HG03571 (cell line): ENCODE measurements around the gene CHRNA3.

Experiments used
- ATAC-seq: cut with Tn5 transposase; IDR thresholded peaks from one replicate; pipeline ENCODE4 v1.9.1; 2021; ENCODE audit not compliant: unreplicated experiment

Gene CHRNA3

DNA sequence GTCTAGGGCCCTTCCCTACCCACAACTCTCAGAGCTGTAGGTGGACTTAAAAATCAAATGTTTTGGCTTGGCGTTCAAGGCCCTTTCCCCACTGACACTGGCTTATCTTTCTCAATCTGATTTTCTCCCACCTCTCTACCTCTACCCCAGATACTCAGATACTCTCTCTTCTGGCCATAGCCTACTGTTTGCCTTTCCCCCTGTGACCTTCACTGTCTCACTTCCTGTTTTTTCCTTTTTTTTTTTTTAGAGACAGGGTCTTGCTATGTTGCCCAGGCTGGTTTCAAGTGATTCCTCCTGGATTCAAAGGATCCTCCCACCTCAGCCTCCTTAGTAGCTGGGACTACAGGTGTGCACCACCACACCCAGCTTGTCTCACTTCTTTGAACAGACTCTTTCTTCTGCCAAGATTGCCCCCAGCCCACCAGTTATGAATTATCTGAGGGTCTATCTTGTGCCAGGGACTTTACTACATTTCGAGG, 15.6 kb upstream of the CHRNA3 start:
- ATAC-seq = no peak

DNA sequence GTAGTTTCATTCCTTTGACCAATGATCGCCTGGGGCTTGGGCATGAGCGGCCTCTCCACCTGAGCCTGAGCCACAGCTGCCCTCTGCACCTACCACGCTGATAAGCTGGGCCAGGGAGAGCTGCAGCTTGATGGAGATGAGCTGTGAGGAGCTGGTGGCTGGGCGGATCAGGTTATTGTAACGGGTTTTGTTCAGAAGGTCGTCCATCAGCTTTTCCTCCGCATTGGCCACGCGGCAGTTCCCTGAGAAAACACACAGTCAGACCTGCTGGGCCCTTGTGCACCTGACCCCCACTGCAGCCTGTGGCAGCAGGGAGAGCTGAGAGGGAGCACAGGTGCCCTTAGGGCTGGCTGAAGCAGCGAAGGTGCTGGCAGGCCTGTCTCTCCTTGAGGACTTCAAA, 14.6 kb upstream of the CHRNA3 start:
- ATAC-seq = no peak

DNA sequence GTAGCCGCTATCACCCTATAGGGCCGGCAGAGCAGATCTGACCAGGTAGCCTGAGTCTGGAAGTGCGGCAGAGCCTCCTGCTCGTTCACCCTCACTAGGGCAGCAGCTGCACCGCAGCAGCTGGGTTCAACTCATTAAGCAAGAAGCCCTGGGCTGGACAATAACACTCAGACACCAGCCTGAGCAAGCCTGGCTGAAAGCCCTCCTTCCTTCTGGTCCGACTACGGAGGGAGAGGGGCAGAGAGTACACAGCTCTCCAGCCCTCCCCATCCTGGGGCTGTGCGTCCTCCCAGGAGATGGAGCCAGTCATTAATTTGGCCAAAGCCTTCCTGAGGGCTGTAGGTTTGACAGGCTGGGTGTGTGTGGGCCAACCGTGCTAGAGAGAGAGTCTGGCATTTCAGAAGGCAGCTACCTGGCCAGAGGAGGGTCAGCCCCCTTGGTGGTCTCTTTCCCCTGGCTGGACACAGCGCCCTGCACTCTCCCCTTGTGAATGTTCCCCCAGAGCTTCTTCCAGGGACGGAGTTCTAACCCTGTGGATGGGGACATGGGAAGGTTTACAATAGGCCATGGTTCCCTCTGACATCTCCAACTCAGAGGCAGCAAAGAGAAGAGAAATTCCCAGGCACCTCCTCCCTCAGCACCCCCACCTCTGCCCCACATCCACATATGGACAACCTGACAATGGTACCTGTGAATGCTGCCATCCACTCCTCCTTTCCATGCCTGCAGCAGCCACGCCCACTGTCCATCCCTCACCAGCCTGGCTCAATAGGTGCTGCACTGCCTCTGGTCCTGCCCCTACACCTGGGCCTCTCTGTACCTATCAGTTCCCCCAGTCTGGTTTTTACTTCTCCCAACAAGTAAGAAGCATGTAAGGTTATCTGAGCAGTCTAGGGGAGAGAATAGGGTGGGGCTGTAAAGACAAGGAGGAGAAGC, 13.7 kb upstream of the CHRNA3 start:
- no peak for ATAC-seq

DNA sequence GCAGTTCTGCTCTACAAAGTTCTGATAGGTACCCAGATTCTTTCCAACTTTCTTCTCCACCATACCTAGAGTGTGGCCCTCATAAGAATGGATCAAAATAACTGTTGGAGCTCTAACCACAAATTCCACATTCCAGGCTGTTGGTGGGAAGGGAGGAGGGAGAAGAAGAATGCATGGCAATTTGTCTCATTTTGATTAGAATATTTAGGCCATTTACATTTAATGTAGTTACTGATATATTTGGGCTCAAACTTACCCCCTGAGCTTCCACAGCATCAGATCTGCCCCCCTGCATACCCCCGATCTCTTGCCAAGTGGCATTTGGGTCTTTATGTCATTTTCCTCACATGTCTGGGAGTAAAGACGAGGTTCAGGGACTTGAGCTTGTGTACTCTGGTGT, 12.6 kb upstream of the CHRNA3 start:
- no peak for ATAC-seq

DNA sequence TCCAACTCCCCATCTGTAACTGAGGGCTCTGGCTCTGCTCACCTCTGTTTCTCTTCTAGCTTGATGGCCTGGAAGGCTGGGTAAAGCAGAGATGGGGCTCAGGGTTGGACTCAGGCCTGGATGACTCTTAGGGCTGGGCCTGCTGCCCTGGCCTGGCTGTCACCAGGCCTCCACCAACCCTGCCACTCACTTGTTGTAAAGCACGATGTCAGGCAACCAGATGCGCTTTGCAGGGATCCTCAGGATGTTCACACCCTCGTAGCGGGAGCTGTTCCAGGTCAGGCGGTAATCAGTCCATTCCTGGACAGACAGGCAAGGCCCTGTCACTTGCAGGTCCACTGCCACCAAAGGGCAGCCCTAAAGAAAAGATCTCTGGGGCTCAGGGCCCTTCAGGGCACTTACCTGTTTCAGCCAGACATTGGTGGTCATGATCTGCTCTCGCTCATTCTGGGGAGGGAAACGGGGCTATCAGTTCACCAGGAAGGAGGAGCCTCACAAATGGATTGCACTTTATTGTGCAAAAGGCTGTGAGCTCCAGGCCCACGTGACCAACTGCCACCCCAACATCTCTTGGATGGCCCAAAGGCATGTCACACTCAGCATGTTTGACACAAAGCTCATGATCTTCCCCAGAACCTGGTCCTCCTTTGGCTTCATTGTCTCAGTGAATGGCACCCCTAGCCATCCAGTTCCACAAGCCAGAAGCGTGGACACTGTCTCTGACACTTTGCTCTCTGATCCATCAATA, 10.3 kb upstream of the CHRNA3 start:
- ATAC-seq = no peak

DNA sequence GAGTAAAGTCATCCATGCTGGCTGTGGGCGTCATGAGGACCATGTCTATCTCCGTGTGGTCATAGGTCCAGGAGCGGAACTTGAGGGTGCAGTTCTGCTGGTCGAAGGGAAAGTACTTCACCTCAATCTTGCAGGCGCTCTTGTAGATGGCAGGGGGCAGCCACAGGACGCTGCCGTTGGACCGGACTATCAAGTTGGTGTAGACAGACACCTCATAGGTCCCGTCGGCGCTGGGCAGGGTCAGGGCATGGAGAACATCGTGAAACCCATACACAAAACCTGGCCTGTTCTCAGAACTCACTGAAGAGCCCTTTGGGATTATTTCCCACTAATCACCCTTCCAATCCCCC, 8.9 kb upstream of the CHRNA3 start:
- no peak for ATAC-seq

DNA sequence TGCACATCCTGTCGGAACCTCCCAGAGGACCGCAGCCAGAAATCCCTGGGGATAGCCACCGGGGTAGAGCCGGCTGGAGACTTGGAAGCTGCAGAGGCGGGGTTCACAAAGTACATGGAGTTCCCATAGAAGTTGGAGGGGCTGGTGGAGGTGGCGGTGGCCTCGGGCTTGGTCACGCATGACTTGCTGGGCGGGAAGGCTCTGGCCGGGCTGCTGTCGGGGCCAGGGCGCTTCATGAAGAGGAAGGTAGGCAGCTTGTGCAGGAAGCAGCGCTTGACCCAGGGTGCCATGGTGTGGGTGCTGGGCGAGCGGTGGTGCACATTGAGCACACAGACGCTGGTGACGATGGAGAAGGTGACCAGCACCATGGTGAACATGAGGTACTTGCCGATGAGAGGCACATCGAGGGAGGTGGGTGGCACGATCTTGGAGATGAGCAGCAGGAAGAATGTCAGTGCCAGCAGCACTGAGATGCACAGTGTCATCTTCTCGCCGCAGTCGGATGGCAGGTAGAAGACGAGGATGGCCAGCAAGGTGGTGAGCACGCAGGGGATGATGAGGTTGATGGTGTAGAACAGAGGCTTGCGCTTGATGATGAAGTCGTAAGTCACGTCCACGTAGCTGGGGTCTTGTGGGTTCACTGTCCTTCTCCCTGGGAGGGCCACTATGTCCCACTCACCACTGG, 8.4 kb upstream of the CHRNA3 start:
- no peak for ATAC-seq

DNA sequence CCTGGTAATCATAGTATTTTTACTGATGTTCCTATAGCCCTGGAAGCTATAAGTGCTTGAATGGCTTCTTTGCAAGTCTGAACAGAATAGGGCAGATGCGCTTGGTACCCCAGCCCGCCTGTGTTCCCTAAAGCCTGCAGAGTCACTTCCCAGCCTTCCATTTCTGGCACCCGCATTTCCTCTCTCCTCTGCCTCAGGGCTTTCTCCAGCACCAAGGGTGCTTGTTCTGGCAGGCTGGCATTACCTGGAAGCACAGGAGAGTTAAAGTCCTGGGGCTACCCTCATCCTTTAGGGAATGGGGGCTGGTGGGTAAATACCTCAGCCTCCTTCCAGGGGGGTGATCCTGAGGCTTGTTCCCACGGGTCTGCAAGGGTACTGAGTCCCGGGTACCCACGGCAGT, 7.4 kb upstream of the CHRNA3 start:
- no peak for ATAC-seq

DNA sequence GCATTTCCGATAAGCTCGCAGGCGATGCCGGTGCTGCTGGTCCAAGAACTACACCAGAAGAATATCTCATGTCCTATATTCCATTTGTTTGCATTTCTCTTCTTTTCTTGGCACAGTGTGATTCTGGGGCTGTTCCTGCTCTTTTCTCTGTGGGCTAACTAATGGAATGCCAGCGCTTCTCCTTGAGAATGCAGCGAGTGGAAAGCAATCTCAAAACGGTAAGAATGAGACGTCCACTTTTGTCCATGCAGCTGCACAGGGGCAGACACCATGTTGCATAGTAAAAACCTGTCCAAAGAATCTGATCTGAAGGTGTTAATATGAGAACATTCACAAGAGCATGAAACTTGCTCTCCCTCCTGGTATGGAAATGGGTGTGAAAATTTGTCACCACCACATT, 6.6 kb upstream of the CHRNA3 start:
- ATAC-seq = no peak

DNA sequence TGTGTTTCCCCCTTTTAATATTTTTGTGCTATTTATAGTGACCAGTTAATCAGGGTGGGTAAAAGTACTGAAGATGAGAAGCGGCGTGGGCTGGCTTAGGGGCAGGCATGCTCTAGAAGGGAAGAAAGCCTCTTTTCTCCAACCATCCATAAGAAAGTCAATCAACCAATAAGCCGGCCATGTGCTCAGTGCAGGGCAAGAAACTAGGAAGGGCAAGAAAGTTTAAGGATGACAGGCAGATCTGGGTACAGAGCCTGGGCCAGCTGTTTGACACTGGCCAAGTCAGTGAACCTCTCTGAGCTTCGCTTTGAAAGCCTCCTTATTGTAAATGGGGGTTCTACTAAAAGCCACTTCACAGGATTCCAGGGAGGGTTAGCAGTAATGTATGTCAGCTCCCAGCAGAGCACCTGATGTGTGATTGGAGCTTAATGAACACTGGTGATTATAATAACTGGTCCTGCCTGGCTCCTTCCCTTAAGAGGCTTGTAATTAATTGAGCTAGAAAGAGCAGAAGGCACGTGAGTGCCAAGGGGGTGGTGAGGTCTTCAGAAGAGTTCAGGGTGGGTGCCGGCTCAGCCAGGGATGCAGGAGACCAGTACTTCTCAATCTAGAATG, 5.7 kb upstream of the CHRNA3 start:
- ATAC-seq = no peak

DNA sequence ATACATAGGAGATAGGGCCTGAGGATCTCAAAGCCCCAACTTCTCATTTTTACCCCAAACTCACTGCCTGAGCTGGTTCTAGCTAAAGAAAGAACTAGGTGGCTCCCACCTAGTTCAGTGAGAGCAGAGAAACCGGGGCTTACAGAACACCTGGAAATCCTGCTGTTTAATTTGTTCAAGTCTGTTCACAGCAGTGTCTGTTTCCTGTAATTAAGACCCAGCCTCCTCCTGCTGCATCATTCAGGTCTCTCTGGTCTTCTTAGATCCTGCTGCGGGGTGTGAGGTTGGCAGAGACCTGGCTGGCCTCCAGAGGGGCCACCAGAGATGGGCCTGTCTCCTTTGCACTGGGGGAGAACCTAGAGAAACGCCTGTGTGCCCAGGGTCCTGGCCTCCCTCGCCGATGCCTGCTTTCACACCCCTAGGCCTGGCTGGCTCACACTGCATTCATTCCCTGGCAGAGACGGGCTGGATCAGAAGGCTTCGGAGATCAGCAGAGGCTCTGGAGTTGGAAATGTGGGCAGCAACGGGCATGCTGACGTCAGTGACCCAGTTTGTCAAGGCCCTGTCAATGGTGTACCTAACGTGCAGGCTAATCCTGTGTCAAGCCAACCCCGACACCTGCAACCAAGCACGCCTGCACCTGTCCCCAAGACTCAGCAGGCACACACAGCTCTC, 4.9 kb upstream of the CHRNA3 start:
- ATAC-seq = no peak

DNA sequence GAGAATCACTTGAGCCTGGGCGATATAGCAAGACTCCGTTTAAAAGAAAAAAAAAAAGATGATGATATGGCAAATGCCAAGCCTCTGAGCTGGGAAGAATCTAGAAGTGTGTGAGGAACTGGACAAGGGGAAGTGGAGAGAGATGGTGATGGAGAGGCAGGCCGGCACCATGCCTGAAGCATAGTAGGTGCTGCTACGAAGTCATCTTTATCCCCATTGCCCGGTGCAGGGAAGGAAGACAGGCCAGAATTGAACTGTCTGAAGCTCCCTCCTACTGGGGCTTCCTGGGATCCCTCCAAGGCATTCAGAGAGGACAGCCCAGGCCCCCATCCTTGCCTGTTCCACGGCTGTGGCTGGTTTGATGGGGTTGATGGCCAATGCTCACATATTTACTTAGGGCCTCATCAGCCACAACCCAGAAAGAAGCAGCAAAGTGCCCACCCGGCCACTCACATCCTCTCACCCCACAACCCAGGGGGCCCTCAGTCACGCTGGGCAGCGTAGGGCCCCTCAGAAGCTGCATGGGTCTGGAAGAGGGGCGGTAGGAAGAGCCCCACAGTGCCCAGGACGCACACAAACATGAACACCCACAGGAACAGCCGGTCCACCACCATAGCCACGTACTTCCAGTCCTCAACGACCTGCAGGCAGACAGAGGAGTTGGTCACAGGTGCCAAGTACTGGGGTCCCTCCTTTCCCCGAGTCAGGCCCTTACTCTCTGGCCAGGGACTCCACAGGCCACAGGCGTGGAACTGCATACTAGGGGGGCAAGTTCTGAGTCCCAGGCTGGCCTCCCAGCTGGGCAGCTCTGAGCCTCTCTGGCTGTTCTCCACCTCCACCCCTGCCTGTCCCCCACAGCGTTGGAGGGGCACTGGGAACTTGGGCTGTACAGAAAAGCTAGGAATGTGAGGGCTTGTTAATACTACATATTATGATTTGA, 4.1 kb upstream of the CHRNA3 start:
- ATAC-seq = no peak

DNA sequence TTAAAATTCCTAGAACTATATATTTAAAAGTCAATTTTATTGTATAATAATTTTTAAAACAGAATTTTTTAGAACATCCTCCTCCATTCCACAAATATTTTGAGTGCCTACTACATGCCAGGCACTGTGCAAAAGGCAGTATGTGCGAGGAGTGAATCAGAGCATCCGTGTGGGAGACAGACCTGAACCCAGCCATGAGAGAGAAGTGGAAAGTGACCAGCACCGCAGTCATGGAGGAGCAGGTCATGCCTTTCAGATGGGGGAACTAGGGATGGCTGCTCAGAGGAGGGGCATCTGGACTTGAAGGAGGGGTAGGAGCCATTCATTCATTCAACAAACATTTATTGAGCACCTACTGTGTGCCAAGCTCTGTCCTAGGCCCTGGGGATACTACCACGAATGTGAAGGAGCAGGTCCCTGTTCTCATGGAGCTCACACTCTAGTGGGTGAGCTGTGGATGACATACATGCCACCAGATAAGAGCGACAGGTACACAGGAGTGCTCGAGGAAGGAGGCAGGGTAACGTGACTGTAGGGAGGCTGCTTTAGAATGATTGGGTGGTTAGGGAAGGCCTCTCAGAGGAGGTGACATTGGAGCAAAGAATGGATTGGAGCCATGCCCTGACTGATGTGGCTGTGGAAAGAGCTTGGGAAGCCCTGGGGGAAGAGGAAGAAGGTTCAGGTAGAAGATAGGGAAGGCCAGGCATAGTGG, 3.1 kb upstream of the CHRNA3 start:
- ATAC-seq = no peak

DNA sequence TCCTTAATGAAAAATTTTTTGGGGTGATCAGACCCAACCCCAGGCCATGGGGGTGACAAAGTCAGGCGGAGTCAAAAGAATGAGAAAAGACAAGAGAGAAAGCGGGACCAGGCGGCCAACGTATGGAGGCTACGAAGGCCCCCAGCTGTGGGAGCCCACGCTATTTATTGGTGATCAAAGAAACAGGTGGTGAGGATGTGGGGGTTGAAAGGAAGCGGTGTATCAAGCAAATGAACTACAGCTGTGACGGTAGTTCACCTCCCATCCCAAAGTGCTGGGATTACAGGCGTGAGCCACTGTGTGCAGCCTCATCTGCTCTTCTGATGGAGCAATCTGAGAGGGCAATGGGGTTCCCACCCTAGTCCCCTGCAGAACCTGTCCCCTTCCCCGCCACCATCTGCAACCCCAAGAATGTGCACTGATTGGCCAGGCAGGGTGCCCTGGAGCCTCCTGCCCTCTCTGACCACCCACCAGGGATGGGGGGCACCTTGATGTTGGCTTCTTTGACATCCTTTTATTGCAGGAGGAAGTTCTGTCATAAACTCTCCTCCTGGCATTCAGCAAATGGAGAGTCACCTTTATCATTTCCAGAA, 1.1 kb upstream of the CHRNA3 start:
- ATAC-seq = no peak

DNA sequence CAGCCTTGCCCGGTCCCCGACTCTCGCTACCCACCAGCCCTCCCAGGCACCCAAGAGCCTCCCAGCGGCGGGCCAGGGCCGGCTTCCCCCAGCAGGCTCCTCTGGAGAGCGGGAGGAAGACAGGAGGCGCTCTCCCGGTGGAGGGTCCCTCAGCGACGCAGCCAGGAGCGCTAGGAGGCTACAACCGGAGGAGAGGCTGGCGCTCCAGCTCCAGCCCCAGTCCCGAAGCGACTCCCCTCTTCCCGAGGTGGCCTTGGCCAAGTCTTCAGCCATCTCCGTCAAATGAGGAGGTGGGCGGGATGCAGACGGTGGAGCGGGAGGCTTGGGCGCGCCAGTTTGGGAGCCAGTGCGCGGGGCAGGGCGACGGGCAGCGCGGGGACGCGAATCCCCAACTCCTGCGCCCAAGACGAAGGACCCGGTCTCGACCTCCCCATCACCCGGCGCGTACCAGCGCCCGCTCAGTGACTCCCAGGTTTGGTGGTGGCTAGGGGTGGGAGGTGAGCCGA, 722 bp downstream of the CHRNA3 start:
- ATAC-seq = no peak

DNA sequence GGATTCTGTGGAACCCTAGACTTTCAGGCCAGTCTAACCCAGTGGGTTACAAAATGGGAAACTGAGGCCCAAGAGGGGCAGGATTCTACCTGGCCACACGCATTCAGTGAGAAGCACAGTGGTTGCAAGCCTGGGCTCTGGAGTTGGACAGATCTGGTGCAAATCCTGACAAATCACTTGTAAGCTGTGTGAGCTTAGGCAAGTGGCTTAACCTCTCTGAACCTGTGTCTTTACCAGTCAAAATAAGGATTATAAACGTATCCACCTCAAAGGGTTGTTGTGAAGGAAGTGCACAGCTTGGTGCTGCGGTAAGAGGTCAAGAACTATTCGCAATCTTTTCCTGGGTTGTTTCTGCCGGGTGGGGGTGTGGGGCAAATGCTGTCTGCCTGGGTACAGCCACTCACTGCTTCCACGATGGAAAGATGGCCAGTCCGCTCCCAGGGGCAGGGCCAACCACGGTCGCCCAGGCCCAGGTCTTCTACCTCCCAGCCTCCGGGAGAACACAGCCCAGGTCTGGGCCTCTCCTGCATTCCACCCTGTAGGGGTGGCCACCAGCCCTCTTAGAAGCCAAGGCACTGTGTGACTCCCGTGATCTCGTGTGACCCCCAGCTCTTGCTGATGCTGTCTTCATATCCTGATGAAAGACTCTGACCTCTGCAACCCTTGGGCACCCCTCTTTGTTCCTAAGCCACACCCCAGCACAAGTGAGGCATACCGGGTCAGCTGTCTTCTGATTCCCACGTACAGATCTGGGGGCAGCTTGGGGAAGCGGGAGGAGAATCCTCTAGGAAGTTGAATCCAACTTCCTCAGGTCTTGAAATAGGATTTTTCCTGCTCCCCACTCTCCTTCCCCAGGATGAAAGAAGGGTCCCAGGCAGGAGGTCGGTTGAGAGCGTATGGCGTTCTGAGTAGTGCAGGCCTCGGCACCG, 1.5 kb downstream of the CHRNA3 start:
- no peak for ATAC-seq

DNA sequence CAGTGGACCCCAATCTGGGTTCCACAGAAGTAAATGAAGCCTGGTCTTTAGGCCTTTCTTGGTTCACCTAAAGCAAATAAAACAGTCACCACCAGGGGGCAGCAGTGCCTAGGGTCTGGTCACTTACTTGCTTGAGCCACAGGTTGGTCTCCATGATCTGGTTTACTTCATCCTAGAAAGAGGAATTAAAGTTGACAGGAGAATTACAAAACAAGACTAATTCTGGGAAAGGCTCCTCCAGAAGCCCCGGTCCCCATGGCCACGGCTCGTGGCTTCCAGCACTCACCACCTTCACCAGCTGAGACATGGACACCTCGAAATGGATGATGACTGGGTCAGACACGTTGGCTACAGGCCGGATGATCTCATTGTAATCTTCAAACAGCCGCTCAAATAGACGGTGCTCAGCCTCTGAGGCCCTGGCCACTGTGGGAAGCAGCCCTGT, 2.3 kb downstream of the CHRNA3 start:
- ATAC-seq = no peak
